PC-3 (cell line): ENCODE results near the gene ESR2. TPM values are rescaled to one million over a fixed set of nuclear protein-coding genes. Genes with fewer than 3 reads are reported as not detected.

ENCODE experiments used
- ATAC-seq: fragments of 200-7000 bp; cut with Tn5 transposase; 2 replicates; pipeline ENCODE4 v1.9.1; 2020; ENCODE audit warnings: mild to moderate bottlenecking, moderate library complexity
- BruUV-seq: library from RNA; stranded (reverse); fragments of 400-500 nt; replicated peaks from 2 replicates; lab custom pipeline; 2021; lab: Mats Ljungman, UMichigan
- CTCF ChIA-PET: fragments of 300-600 bp; sonication (Branson Sonifier 250); formaldehyde crosslinking; loops from one replicate; lab custom pipeline; 2022; ENCODE audit warnings: antibody characterized with exemption; lab: Charles Lee
- POLR2A ChIA-PET: fragments of 300-600 bp; sonication (Branson Sonifier 250); formaldehyde crosslinking; loops from one replicate; lab custom pipeline; 2022; ENCODE audit warnings: antibody characterized with exemption; ENCODE audit not compliant: unreplicated experiment; lab: Charles Lee
- DNase-seq: peaks from one replicate; pipeline ENCODE4 v3.0.0-alpha.2; 2015
- H2AFZ ChIP-seq: fragments of 300-600 bp; sonication (generic); 2 replicates; pipeline ENCODE4 v1.6.0; 2016; ENCODE audit warnings: antibody characterized with exemption, low read length
- H3F3A ChIP-seq: fragments of 300-600 bp; sonication (generic); one replicate; pipeline ENCODE4 v1.6.0; 2017; ENCODE audit warnings: antibody characterized with exemption, low read length, control low read depth, mild to moderate bottlenecking; ENCODE audit not compliant: unreplicated experiment
- H3K27ac ChIP-seq: fragments of 300-600 bp; sonication (generic); 2 replicates; pipeline ENCODE4 v1.5.1; 2016; ENCODE audit warnings: mild to moderate bottlenecking, low read length
- H3K27me3 ChIP-seq: fragments of 300-600 bp; sonication (generic); 2 replicates; pipeline ENCODE4 v1.6.1; 2016; ENCODE audit warnings: low read length, mixed read lengths
- H3K36me3 ChIP-seq: fragments of 300-600 bp; sonication (generic); 2 replicates; pipeline ENCODE4 v1.6.1; 2016; ENCODE audit warnings: low read depth, mixed run types, low read length, mixed read lengths
- H3K4me1 ChIP-seq: fragments of 300-600 bp; sonication (generic); 2 replicates; pipeline ENCODE4 v1.5.1; 2016; ENCODE audit warnings: low read length; ENCODE audit not compliant: insufficient read depth
- H3K4me2 ChIP-seq: fragments of 300-600 bp; sonication (generic); 2 replicates; pipeline ENCODE4 v1.6.0; 2016; ENCODE audit warnings: low read length
- H3K4me3 ChIP-seq: fragments of 300-600 bp; sonication (generic); 2 replicates; pipeline ENCODE4 v1.5.1; 2016; ENCODE audit warnings: mild to moderate bottlenecking, low read length, mixed read lengths
- H3K79me2 ChIP-seq: fragments of 300-600 bp; sonication (generic); 2 replicates; pipeline ENCODE4 v1.6.1; 2017; ENCODE audit warnings: low read length, mixed read lengths
- H3K9ac ChIP-seq: fragments of 300-600 bp; sonication (generic); 2 replicates; pipeline ENCODE4 v1.6.0; 2016; ENCODE audit warnings: mild to moderate bottlenecking, low read length
- H3K9me2 ChIP-seq: fragments of 300-600 bp; sonication (generic); replicated peaks from 2 replicates; pipeline ENCODE4 v1.6.1; 2016; ENCODE audit warnings: mixed run types, low read length, mixed read lengths
- H3K9me3 ChIP-seq: fragments of 300-600 bp; sonication (generic); 2 replicates; pipeline ENCODE4 v1.6.1; 2016; ENCODE audit warnings: low read length, mixed read lengths
- H4K20me1 ChIP-seq: fragments of 300-600 bp; sonication (generic); 2 replicates; pipeline ENCODE4 v1.6.1; 2016; ENCODE audit warnings: low read length, mixed read lengths
- CTCF ChIP-seq: fragments of 300-600 bp; sonication (generic); conservative IDR thresholded peaks from 2 replicates; pipeline ENCODE4 v1.5.1; 2017; ENCODE audit warnings: antibody characterized with exemption, low read depth, mild to moderate bottlenecking, low read length
- EZH2 ChIP-seq: fragments of 300-600 bp; sonication (generic); IDR thresholded peaks from one replicate; pipeline ENCODE4 v1.6.1; 2017; ENCODE audit warnings: antibody characterized with exemption, mild to moderate bottlenecking, low read length; ENCODE audit not compliant: unreplicated experiment
- EZH2phosphoT487 ChIP-seq: fragments of 300-600 bp; sonication (generic); IDR thresholded peaks from 2 replicates; pipeline ENCODE4 v1.6.1; 2018; ENCODE audit warnings: mild to moderate bottlenecking, antibody characterized with exemption, low read length, borderline replicate concordance
- intact Hi-C: fragments of 100-400 bp; cut with micrococcal nuclease; formaldehyde crosslinking; loops from 2 replicates; pipeline ENCODE4 v1.9.0; 2023
- total RNA-seq: library from RNA; depleted of rRNA; stranded (reverse); fragments of >200 nt; gene quantifications from 2 replicates; pipeline ENCODE4 v1.2.3, GENCODE V29; 2014

Gene ESR2
- total RNA-seq, 1 experiment from 2014 or later: 0.18 TPM

GRCh38 chr14:64233531-64234190 is 60.5 kb downstream of the ESR2 start:
- no peaks in the 10 kb centered on the region for H3K36me3 ChIP-seq
- H2AFZ ChIP-seq: no peak overlapping the region
- H3K9me2 ChIP-seq: no peaks in the 10 kb centered on the region; the same call in 1 of the 2 replicates
- H3K9ac ChIP-seq: no peak overlapping the region
- H3K4me2 ChIP-seq: no peak overlapping the region
- no peaks in the 10 kb centered on the region for H3K79me2 ChIP-seq
- H3K4me3 ChIP-seq: no peak overlapping the region
- H4K20me1 ChIP-seq: no peaks in the 10 kb centered on the region
- no peaks in the 10 kb centered on the region for H3F3A ChIP-seq
- intact Hi-C loops: loop anchor here (5.0 kb wide), 1 partner anchor 59 kb away; the partner anchor contains the start of gene ESR2
- H3K9me3 ChIP-seq: no peaks in the 10 kb centered on the region
- no TSS peak for BruUV-seq
- H3K27me3 ChIP-seq: no peaks in the 10 kb centered on the region
- H3K4me1 ChIP-seq: peaks cover 37% of the 10 kb centered on the region
- ChIA-PET CTCF (no interaction called here), POLR2A (no interaction called here)
- H3K27ac ChIP-seq: no peak overlapping the region
- DNase-seq: no peak
- no peak for ATAC-seq
- TF ChIP-seq CTCF: no peak
- no peak for TF ChIP-seq EZH2
- no peak for TF ChIP-seq EZH2phosphoT487

GRCh38 chr14:64232944-64233343 is 61.2 kb downstream of the ESR2 start:
- TF ChIP-seq CTCF (no peak), EZH2phosphoT487 (no peak), EZH2 (no peak)
- no peaks in the 10 kb centered on the region for H3K79me2 ChIP-seq
- no peaks in the 10 kb centered on the region for H3K36me3 ChIP-seq
- ChIA-PET CTCF (no interaction called here), POLR2A (no interaction called here)
- H3K27me3 ChIP-seq: no peaks in the 10 kb centered on the region
- peak overlapping the region; percentile 48 for H3K4me2 ChIP-seq
- no peaks in the 10 kb centered on the region for H3K9me3 ChIP-seq
- no peaks in the 10 kb centered on the region; the same call in 1 of the 2 replicates for H3K9me2 ChIP-seq
- intact Hi-C loops: loop anchor here (5.0 kb wide), 1 partner anchor 59 kb away; the partner anchor contains the start of gene ESR2
- H3K27ac ChIP-seq: peak overlapping the region; percentile 57
- H2AFZ ChIP-seq: no peak overlapping the region
- H3K4me3 ChIP-seq: no peak overlapping the region
- no peaks in the 10 kb centered on the region for H4K20me1 ChIP-seq
- H3F3A ChIP-seq: no peaks in the 10 kb centered on the region
- H3K9ac ChIP-seq: peak overlapping the region; percentile 6; the same call in 1 of the 2 replicates
- ATAC-seq: no peak
- peaks cover 37% of the 10 kb centered on the region for H3K4me1 ChIP-seq
- DNase-seq: no peak
- no TSS peak for BruUV-seq
